HS-27A (cell line): ENCODE measurements around the gene AK4.

Experiments
- DNase-seq: peaks from one replicate; pipeline ENCODE4 v3.0.0-alpha.2; 2012; ENCODE audit warnings: low read depth, missing footprints

AK4 gene

DNA sequence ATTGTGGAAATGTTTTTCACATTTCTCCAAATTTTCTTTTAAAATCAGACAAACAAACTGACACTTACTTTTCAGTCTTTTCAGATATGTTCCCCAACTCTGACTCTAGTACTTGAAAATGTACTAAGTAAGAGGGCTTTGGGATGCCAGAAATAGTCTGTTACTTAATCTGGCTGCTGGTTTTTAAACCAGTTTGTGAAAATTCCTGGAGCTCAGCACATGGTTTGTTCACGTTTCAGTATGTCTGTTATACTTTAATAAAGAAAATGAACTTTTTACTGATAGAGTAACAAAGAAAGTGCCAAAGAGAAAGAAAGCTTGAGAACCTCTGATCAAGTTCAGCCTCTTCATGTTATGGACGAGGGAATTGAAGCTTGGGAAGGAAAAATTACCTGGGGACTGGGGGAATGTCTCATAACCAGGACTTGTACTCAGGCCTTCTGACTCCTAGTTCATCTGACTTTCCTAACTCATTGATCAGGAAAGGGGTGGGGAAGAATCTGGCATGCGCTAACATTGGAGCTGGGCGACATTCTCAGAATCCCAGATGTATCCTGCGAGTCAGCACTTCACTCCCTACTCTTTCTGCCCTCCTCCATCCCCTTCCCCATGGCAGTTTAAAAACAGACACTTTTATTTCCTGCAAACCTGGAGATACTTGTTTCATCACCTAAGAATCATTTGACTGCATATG lies 130.5 kb downstream of the AK4 start:
- no peak for DNase-seq

DNA sequence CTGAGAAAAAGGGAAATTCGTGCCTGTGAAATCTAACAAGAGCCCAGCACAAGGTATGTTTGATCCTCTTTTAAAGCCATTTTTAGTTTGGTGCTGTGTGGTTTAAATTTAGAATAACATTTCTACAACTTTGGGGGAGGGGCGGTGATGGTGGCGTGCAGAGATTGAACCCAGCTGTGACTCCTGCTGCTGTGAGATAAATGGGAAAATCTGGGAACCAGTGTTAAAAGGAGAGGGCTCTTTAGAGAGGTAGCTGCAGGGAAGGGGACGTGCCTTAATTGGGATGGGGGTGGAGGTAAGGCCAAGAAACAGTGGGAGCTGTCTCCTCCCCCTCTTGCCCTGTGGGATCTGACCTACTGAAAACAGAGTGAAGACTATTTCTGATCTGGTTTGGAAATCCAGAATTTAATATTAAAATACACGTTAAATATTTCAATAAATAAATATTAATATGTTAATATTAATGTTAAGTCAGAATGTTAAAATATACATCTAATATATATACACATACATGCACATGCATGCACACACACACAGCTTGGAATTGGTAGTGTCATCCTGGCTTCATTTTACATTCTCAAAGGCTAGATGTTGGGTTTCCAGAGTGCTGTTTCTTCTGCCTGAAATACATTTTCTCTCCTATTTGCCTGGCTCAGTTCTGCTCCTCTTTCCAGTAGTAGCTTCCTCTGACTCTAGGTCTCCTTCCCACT lies 131.2 kb downstream of the AK4 start:
- no peak for DNase-seq
